Kidney epithelial cell (primary cell): ENCODE data around the gene ABCD2. TPM values are rescaled to one million over a fixed set of nuclear protein-coding genes. Genes with fewer than 3 reads are reported as not detected.

Experiments used
- DNase-seq: peaks from one replicate; pipeline ENCODE4 v3.0.0-alpha.2; 2010; ENCODE audit warnings: low read depth
- H3K27me3 ChIP-seq: 2 replicates; pipeline ENCODE4 v1.6.0; 2011; ENCODE audit warnings: low read length; ENCODE audit not compliant: control insufficient read depth, insufficient read depth
- H3K36me3 ChIP-seq: 2 replicates; pipeline ENCODE4 v1.5.1; 2011; ENCODE audit warnings: low read length; ENCODE audit not compliant: control insufficient read depth, insufficient read depth
- H3K4me3 ChIP-seq: 2 replicates; pipeline ENCODE4 v1.5.1; 2011; ENCODE audit warnings: low read depth, mild to moderate bottlenecking, control low read depth, low read length
- CTCF ChIP-seq: IDR thresholded peaks from 2 replicates; pipeline ENCODE4 v1.5.1; 2011; ENCODE audit warnings: mild to moderate bottlenecking, moderate library complexity, low read length, control low read depth, inconsistent platforms; ENCODE audit not compliant: insufficient read depth, poor library complexity, severe bottlenecking
- total RNA-seq: library from RNA; depleted of rRNA; stranded (reverse); fragments of >200 nt; gene quantifications from 2 replicates; pipeline ENCODE4 v1.2.3, GENCODE V29; 2015

The ABCD2 gene
- total RNA-seq, 1 donor from 2014 or later = not detected

- Histone ChIP-seq H3K36me3 (no peaks in the 10 kb centered on the region), H3K4me3 (no peak overlapping the region), H3K27me3 (no peaks in the 10 kb centered on the region)
- no peak for DNase-seq
- no peak for TF ChIP-seq CTCF
Observed at GRCh38 chr12:39595928-39596327, 23.7 kb downstream of the ABCD2 start.

DNA sequence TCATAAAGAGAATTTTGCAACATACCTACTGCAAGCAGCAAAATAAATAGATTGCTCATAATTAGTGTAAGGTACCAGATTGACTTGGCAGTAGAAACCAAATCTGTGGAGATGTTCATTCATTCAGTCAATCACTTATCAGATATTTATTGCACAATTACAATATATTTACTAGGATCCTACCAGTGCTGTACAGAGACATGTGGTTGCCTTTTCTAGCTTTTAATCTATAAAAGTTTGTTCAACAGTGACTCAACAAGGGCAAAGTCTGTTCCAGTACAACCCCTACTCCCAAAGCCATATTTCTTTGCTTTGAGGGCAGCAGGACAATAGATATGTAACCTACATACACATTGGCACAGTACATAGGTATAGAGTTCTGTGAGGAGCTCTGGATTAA is 27.3 kb downstream of the ABCD2 start:
- DNase-seq = no peak
- no peak for TF ChIP-seq CTCF
- Histone ChIP-seq H3K36me3 (no peaks in the 10 kb centered on the region), H3K27me3 (no peaks in the 10 kb centered on the region), H3K4me3 (no peak overlapping the region)

DNA sequence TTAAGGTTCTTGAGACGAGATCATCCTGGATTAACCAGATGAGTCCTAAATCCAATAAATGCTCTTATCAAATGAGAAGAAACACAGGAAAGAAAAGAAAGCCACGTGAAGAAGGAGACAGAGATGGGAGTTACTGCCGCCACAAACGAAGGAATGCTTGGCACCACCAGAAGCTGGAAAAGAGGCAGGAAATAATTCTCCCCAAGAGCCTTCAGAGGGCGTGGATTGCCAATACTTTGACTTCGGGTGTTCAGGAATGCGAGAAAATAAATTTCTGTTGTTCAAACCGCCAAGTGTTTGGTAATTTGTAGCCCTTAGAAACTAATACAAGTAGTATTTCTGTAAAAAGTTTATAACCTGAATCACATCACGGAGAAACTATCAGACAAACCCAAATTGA is 31.3 kb downstream of the ABCD2 start:
- TF ChIP-seq CTCF = no peak
- H3K4me3 ChIP-seq = no peak overlapping the region
- H3K36me3 ChIP-seq = no peaks in the 10 kb centered on the region
- H3K27me3 ChIP-seq = no peaks in the 10 kb centered on the region
- DNase-seq = no peak

DNA sequence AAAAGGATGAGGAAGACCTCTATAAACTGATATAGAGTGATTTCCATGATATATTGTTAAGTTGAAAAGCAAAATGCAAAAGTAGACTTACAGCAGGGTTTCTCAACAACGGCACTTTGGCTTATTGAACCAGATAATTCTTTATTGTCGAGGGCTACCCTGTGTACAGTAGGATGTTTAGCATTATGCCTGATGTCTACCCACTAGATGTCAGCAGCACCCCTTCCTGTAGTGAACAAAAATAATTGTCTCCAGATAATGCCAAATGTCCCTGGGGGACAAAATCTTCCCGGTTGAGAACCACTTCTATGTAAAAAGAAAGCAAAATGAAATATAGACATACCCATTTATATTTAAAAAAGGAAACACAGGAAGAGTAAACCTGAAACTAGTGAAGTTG is 32.4 kb downstream of the ABCD2 start:
- Histone ChIP-seq H3K36me3 (no peaks in the 10 kb centered on the region), H3K27me3 (no peaks in the 10 kb centered on the region), H3K4me3 (no peak overlapping the region)
- DNase-seq = no peak
- peak; percentile 22 for TF ChIP-seq CTCF

- Histone ChIP-seq H3K4me3 (no peak overlapping the region), H3K27me3 (no peaks in the 10 kb centered on the region), H3K36me3 (no peaks in the 10 kb centered on the region)
- no peak for DNase-seq
- TF ChIP-seq CTCF = no peak
Observed at GRCh38 chr12:39586816-39587215, 32.8 kb downstream of the ABCD2 start.

- TF ChIP-seq CTCF = no peak
- H3K27me3 ChIP-seq = no peaks in the 10 kb centered on the region
- H3K36me3 ChIP-seq = no peaks in the 10 kb centered on the region
- no peak overlapping the region for H3K4me3 ChIP-seq
- no peak for DNase-seq
Observed at GRCh38 chr12:39581592-39581991, 38.0 kb downstream of the ABCD2 start.
